Measurements from ENCODE around the gene RUNX3. TPM values are rescaled to one million over a fixed set of nuclear protein-coding genes. Genes with fewer than 3 reads are reported as not detected.
A peak's percentile ranks its signal among the peaks of the same experiment; 100 is the strongest.

The RUNX3 gene
- total and polyA plus RNA-seq, 2 of the 8 experiments (the other 6 are each of a cell fraction or from before 2014, with no cell fraction given) = 0.62 to 0.82 TPM

- FAIRE-seq = no peak
- Histone ChIP-seq H2BK12ac (ENCODE audit: low read depth, low read length) (no peak overlapping the region), H2BK5ac (ENCODE audit: low read depth, low read length) (no peak overlapping the region), H2BK15ac (ENCODE audit: low read length) (no peak overlapping the region), H3K36me3 (ENCODE audit: control insufficient read depth in 2 of 4, insufficient read depth in 4 of 4, low read length in 3 of 4) (no peaks in the 10 kb centered on the region), H3K4me3 (ENCODE audit: extremely low read depth in 1 of 4, insufficient read depth in 2 of 4, low read depth in 3 of 4, low read length in 4 of 4) (no peak overlapping the region), H3K4me2 (ENCODE audit: insufficient read depth in 1 of 2, low read depth in 2 of 2, low read length in 2 of 2) (no peak overlapping the region), H4K5ac (ENCODE audit: insufficient read length, low read depth, low read length) (no peak overlapping the region), H3K9me3 (ENCODE audit: insufficient read depth in 2 of 2, low read depth in 1 of 2, low read length in 1 of 2) (no peaks in the 10 kb centered on the region), H2AK5ac (ENCODE audit: low read depth, low read length) (no peak overlapping the region), H2AFZ (ENCODE audit: low read length) (no peak overlapping the region), H3K9ac (replicated peaks in 1 of 4; ENCODE audit: extremely low read depth in 1 of 4, low read depth in 3 of 4, low read length in 3 of 4) (no peak overlapping the region), H4K8ac (ENCODE audit: extremely low read depth, insufficient read depth, low read length) (no peak overlapping the region), H4K20me1 (replicated peaks in 1 of 2; ENCODE audit: control insufficient read depth in 1 of 2, insufficient read depth in 2 of 2, low read length in 2 of 2) (no peaks in the 10 kb centered on the region), H3K56ac (replicated peaks; ENCODE audit: insufficient read length, low read depth, low read length) (no peak overlapping the region), H2BK120ac (replicated peaks; ENCODE audit: low read depth, low read length) (no peak overlapping the region), H3K18ac (ENCODE audit: extremely low read depth, low read length) (no peak overlapping the region), H3K79me1 (ENCODE audit: low read depth, low read length) (no peaks in the 10 kb centered on the region), H3K79me2 (ENCODE audit: control insufficient read depth in 1 of 2, insufficient read depth in 2 of 2, low read length in 2 of 2) (no peaks in the 10 kb centered on the region), H3K4me1 (replicated peaks in 1 of 4; ENCODE audit: control insufficient read depth in 3 of 4, insufficient read depth in 4 of 4, low read length in 3 of 4) (peaks cover 0 to under 1% (median 0%) of the 10 kb centered on the region in 4 experiments; a peak in 1 of 7 replicates), H3K23ac (ENCODE audit: insufficient read length) (no peak overlapping the region), H3K27me3 (replicated peaks in 1 of 4; ENCODE audit: control insufficient read depth in 3 of 4, extremely low read depth in 1 of 4, insufficient read depth in 3 of 4, low read length in 3 of 4) (peaks cover 0 to 2% (median under 1%) of the 10 kb centered on the region in 4 experiments; a peak in 2 of 7 replicates), H4K91ac (replicated peaks; ENCODE audit: insufficient read length, low read length) (no peak overlapping the region), H3K27ac (ENCODE audit: low read depth, low read length) (no peak overlapping the region), H3K4ac (replicated peaks; ENCODE audit: insufficient read length, low read depth, low read length) (no peak overlapping the region), H3K14ac (ENCODE audit: insufficient read length) (no peak overlapping the region), H3K23me2 (ENCODE audit: low read depth, low read length) (no peaks in the 10 kb centered on the region; the same call in 1 of the 2 replicates), H2BK20ac (ENCODE audit: low read length) (no peak overlapping the region)
- TF ChIP-seq CEBPB (IDR thresholded peaks at IDR 0.05; ENCODE audit: low read depth, low read length) = peak; percentile 25; the same call in 1 of the 2 replicates
- no peak for TF ChIP-seq SAP30 (IDR thresholded peaks at IDR 0.05; ENCODE audit: insufficient read depth, insufficient replicate concordance, low read length)
- WGBS, 2 experiments (ENCODE audit: extremely low coverage in 1 of 2, insufficient coverage in 1 of 2, insufficient read length in 1 of 2, insufficient replicate concordance in 2 of 2, low coverage in 1 of 2, low lambda C conversion rate in 2 of 2, missing lambda C conversion rate in 1 of 2) = 67% methylated on average over 1 of the region's 1 CpG; no CpG with 5 or more reads in 1 of the 2 experiments
- ChIA-PET POLR2A (ENCODE audit: partially characterized antibody) (no interaction called here), CTCF (ENCODE audit: partially characterized antibody) (interaction anchor here (1.3 to 3.8 kb wide), 2 partner anchors 9 to 16 kb away, joined by 5 to 22 read pairs; no protein-coding TSS in a partner anchor)
- no peak for DNase-seq (ENCODE audit: low read depth in 1 of 2, low spot score in 2 of 2)
Observed at GRCh38 chr1:24881034-24881433, 49.0 kb downstream of the RUNX3 start.

Measured in H1 (cell line).